T-cell (primary cell): ENCODE measurements around the gene U2AF2. TPM values are rescaled to one million over a fixed set of nuclear protein-coding genes. Genes with fewer than 3 reads are reported as not detected.

Source experiments
- ATAC-seq, 4 experiments: fragments of 200-7000 bp in 3 of 4; fragments of 150-1000 bp in 1 of 4; cut with Tn5 transposase; replicated peaks in 1 of 4; 1 replicate in 3 of 4; 2 replicates in 1 of 4; pipeline ENCODE4 v1.10.0; 2021; ENCODE audit warnings: moderate library complexity in 3 of 4, mild to moderate bottlenecking in 2 of 4, moderate number of reproducible peaks in 1 of 4
- CTCF ChIA-PET, 2 donors: fragments of 300-600 bp; sonication (Branson Sonifier 250); formaldehyde crosslinking; loops; one replicate each; lab custom pipeline; 2022; ENCODE audit warnings: antibody characterized with exemption in 2 of 2; lab: Charles Lee
- POLR2A ChIA-PET, 2 donors: fragments of 300-600 bp; sonication (Branson Sonifier 250); formaldehyde crosslinking; loops; one replicate each; lab custom pipeline; 2022; ENCODE audit warnings: antibody characterized with exemption in 2 of 2; lab: Charles Lee
- DNase-seq, 35 experiments: peaks; one replicate each; pipeline versions ENCODE4 v3.0.0 to v3.0.0-alpha.2; 2013 to 2023
- H3K27ac ChIP-seq: one replicate; pipeline ENCODE4 v1.5.1; 2013; ENCODE audit warnings: low read length
- H3K27me3 ChIP-seq, 2 experiments: replicated peaks in 1 of 2; 1 replicate in 1 of 2; 2 replicates in 1 of 2; pipeline versions ENCODE4 v1.6.1 to v1.7.0; 2013; ENCODE audit warnings: low read length in 1 of 2, mixed read lengths in 1 of 2; ENCODE audit not compliant: control insufficient read depth in 2 of 2, insufficient read depth in 2 of 2; ENCODE audit errors: extremely low read depth in 1 of 2
- H3K36me3 ChIP-seq, 2 donors: 1 replicate in 1 of 2; 2 replicates in 1 of 2; pipeline versions ENCODE4 v1.6.1 to v1.7.0; 2013; ENCODE audit warnings: low read length in 1 of 2; ENCODE audit not compliant: control insufficient read depth in 2 of 2, insufficient read depth in 1 of 2; ENCODE audit errors: extremely low read depth in 1 of 2
- H3K4me1 ChIP-seq, 2 experiments: 1 replicate in 1 of 2; 2 replicates in 1 of 2; pipeline versions ENCODE4 v1.6.1 to v1.7.0; 2013; ENCODE audit warnings: low read length in 2 of 2, mixed read lengths in 1 of 2; ENCODE audit not compliant: insufficient read depth in 2 of 2, control insufficient read depth in 1 of 2; ENCODE audit errors: extremely low read depth in 1 of 2
- H3K4me3 ChIP-seq, 2 donors: 1 replicate in 1 of 2; 2 replicates in 1 of 2; pipeline versions ENCODE4 v1.5.1 to v1.7.0; 2013; ENCODE audit warnings: mild to moderate bottlenecking in 2 of 2, low read length in 1 of 2, moderate library complexity in 1 of 2; ENCODE audit not compliant: control insufficient read depth in 1 of 2; ENCODE audit errors: extremely low read depth in 1 of 2
- H3K9me3 ChIP-seq: 2 replicates; pipeline ENCODE4 v1.7.0; 2013
- H3K27ac Mint-ChIP-seq, 2 donors: one replicate each; pipeline ENCODE4 v1.8.0; 2020 to 2021; ENCODE audit warnings: mild to moderate bottlenecking in 2 of 2, mixed read lengths in 2 of 2
- H3K27me3 Mint-ChIP-seq, 2 donors: one replicate each; pipeline ENCODE4 v1.8.0; 2021 to 2022; ENCODE audit warnings: mixed read lengths in 2 of 2
- H3K36me3 Mint-ChIP-seq: one replicate; pipeline ENCODE4 v1.8.0; 2021; ENCODE audit warnings: mixed read lengths
- H3K4me1 Mint-ChIP-seq, 3 donors: one replicate each; pipeline ENCODE4 v1.8.0; 2020 to 2022; ENCODE audit warnings: mixed read lengths in 3 of 3, mild to moderate bottlenecking in 1 of 3
- H3K4me3 Mint-ChIP-seq, 3 donors: one replicate each; pipeline ENCODE4 v1.8.0; 2020 to 2022; ENCODE audit warnings: mild to moderate bottlenecking in 3 of 3, mixed read lengths in 3 of 3, moderate library complexity in 3 of 3
- H3K9me3 Mint-ChIP-seq, 3 donors: one replicate each; pipeline ENCODE4 v1.8.0; 2020 to 2022; ENCODE audit warnings: mixed read lengths in 3 of 3
- WGBS: methylation state at CpG from one replicate; pipeline ENCODE4 v1.1.5; 2013; ENCODE audit warnings: missing lambda C conversion rate; ENCODE audit not compliant: insufficient coverage; 5-methylcytosine and 5-hydroxymethylcytosine counted together
- total RNA-seq, 35 experiments: library from RNA in 6 of 35; stranded (reverse) in 6 of 35; fragments of 120-200 nt in 1 of 35; gene quantifications; one replicate each; pipeline versions ENCODE4 v1.2.1 to v1.2.4 and lab custom pipeline; 2013 to 2026

Gene U2AF2
- total RNA-seq, 5 donors from 2014 or later (not counting 1 experiment from before 2014, with no cell fraction given), result 254 to 310 (median 303) TPM

DNA sequence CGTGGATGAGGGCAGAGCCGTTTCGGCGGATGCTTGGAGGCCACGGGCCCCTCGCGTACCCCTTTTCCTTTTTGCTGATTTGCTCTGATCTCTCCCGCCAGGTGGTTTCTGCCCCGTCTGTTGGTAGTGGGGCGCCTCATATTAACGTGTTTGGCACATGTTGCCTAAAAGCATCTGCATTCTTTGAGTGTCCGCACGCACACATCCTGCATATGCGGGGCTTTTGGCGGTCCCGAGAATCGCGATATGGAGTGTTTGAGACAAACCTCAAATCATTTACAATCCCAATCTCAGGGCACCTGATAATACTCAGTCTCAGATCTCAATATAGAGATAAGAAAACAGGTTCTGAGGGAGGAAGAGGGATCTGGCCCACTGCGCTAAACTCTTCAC, 809 bp downstream of the U2AF2 start:
- H3K27me3 Mint-ChIP-seq, result no peaks in the 10 kb centered on the region
- ATAC-seq (no peak), DNase-seq (no peak)
- peak overlapping the region; percentile 85 to 88 (median 87) for H3K4me3 Mint-ChIP-seq
- no peaks in the 10 kb centered on the region for H3K9me3 Mint-ChIP-seq
- Histone ChIP-seq H3K36me3 (peaks cover 5 to 33% of the 10 kb centered on the region in 2 donors), H3K9me3 (no peaks in the 10 kb centered on the region), H3K4me3 (peak overlapping the region; percentile 57 to 91), H3K4me1 (peaks cover 17 to 61% of the 10 kb centered on the region in 2 experiments), H3K27ac (peak overlapping the region; percentile 100), H3K27me3 (peaks cover 0 to under 1% of the 10 kb centered on the region in 2 experiments)
- H3K27ac Mint-ChIP-seq, result peak overlapping the region; percentile 95 to 96
- peaks cover 13% of the 10 kb centered on the region for H3K36me3 Mint-ChIP-seq
- ChIA-PET CTCF (no interaction called here), POLR2A (no interaction called here)
- H3K4me1 Mint-ChIP-seq, result peaks cover 43 to 55% (median 50%) of the 10 kb centered on the region in 3 donors
- WGBS, result 0% methylated on average over 8 of the region's 19 CpGs

DNA sequence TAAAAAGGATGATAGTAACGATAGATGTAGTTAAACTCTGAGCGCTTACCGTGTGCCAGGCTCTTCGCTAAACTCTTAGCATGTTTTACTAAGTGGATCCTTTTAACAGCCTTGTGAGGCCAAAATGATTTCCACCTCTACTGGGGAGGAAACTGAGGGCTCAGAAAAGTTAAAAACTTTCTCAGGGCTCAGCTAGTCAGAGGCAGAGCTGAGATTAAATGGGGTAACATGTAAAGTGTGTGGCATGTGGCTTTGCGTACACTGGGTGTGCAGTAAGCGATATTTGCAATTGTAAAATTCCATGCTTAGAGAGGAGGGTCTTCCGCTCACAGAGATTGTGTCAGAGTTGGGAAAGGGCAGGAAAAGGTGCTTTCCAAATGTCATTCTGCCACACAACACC, 1.7 kb downstream of the U2AF2 start:
- ATAC-seq (no peak), DNase-seq (no peak)
- peak overlapping the region; percentile 85 to 88 (median 87) for H3K4me3 Mint-ChIP-seq
- H3K4me1 Mint-ChIP-seq, result peaks cover 38 to 53% (median 50%) of the 10 kb centered on the region in 3 donors
- Histone ChIP-seq H3K36me3 (peaks cover 5 to 42% of the 10 kb centered on the region in 2 donors), H3K4me3 (peak overlapping the region; percentile 57 to 91), H3K27ac (peak overlapping the region; percentile 100), H3K27me3 (no peaks in the 10 kb centered on the region), H3K4me1 (peaks cover 17 to 67% of the 10 kb centered on the region in 2 experiments), H3K9me3 (no peaks in the 10 kb centered on the region)
- H3K27me3 Mint-ChIP-seq, result no peaks in the 10 kb centered on the region
- WGBS, result 38% methylated on average over 1 of the region's 7 CpGs
- CTCF ChIA-PET, result interaction anchor here in 1 of 2 donors (1.0 kb wide), 1 partner anchor 11 kb away, joined by 4 read pairs; no protein-coding TSS in a partner anchor
- H3K27ac Mint-ChIP-seq, result peak overlapping the region; percentile 95 to 96
- peaks cover 14% of the 10 kb centered on the region for H3K36me3 Mint-ChIP-seq
- POLR2A ChIA-PET, result interaction anchor here in 1 of 2 donors (1.0 kb wide), 1 partner anchor 15 kb away, joined by 3 read pairs; no protein-coding TSS in a partner anchor
- no peaks in the 10 kb centered on the region for H3K9me3 Mint-ChIP-seq

DNA sequence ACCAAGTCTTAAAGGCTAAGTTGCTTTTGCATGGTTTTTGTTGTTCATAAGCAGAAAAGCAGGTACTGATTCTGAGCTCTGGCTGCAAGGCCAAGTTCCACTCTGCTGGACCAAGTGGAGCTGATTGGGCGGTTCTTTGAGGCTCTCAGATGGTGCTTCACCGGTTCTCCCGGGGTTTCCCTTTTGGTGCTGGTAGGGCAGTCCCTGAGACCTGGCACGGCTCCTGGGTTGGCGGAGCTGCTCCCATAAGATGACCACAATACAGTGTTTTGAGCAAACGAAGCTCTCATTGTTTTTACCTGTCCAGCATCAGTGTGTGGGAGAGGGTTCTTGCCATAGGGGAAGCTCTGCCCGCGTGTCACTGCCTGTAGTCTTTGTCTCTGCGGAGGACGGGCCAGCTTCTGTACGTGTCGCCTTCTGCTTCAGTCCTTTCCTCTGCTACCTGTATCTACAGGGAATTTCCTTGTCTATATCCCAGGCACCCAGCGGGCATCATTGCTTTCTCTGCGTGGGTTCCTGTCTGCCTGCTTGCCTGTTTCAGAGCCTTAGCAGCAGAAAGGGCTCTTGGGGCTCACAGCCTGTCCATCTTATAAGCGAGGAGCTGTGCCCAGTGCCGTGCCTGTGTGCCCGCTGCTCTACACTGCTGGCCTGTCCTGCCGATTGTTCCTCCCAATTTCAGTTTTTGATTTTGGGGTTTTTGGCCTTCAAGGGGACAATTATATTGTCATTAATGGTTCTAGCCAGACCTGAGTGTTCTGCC, 2.3 kb downstream of the U2AF2 start:
- peaks cover 45 to 56% (median 47%) of the 10 kb centered on the region in 3 donors for H3K4me1 Mint-ChIP-seq
- POLR2A ChIA-PET, result interaction anchor here in 1 of 2 donors (1.0 kb wide), 1 partner anchor 14 kb away, joined by 3 read pairs; no protein-coding TSS in a partner anchor
- peak overlapping the region; percentile 67 to 69 for H3K27ac Mint-ChIP-seq
- no peak for ATAC-seq
- peaks cover 9 to 48% of the 10 kb centered on the region in 2 donors for H3K36me3 ChIP-seq
- peak overlapping the region; percentile 100 for H3K27ac ChIP-seq
- peaks cover 17 to 67% of the 10 kb centered on the region in 2 experiments for H3K4me1 ChIP-seq
- CTCF ChIA-PET, result interaction anchor here in 1 of 2 donors (1.0 kb wide), 1 partner anchor 11 kb away, joined by 4 read pairs; no protein-coding TSS in a partner anchor
- H3K27me3 Mint-ChIP-seq, result no peaks in the 10 kb centered on the region
- DNase-seq, result peak in 1 of 35 experiments; percentile 36
- no peaks in the 10 kb centered on the region for H3K9me3 ChIP-seq
- peak overlapping the region in 1 of 2 donors; percentile 57 for H3K4me3 ChIP-seq
- peak overlapping the region; percentile 85 to 88 (median 87) for H3K4me3 Mint-ChIP-seq
- no peaks in the 10 kb centered on the region for H3K27me3 ChIP-seq
- no peaks in the 10 kb centered on the region for H3K9me3 Mint-ChIP-seq
- peaks cover 20% of the 10 kb centered on the region for H3K36me3 Mint-ChIP-seq
- 23% methylated on average over 9 of the region's 18 CpGs for WGBS

DNA sequence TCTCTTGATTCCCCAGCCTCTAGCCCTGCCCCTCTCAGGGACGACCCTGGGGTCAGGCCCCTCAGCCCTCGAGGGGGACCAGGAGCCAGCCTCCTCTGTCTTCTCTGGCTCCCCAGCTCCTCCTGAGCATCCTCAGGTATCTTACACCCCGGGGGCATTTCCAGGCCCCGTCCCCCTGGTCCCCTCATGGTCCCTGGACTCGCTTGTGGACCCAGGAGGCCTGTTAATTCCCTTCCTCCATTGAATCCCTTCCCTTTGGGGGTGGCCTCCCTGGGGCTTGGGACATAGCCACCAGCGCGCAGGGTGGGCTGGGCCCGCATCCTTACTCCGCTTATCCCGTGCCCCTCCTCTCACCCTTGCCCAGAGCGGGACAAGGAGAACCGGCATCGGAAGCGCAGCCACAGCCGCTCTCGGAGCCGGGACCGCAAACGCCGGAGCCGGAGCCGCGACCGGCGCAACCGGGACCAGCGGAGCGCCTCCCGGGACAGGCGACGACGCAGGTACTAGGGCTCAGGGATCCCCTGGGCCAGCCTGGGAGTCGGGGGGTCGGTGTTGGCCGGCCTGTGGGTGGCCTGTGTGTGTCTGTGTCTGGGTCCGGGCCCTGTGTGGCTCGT, 4.1 kb downstream of the U2AF2 start:
- Histone ChIP-seq H3K27ac (peak overlapping the region; percentile 21), H3K4me1 (peaks cover 17 to 61% of the 10 kb centered on the region in 2 experiments), H3K9me3 (no peaks in the 10 kb centered on the region), H3K36me3 (peaks cover 9 to 65% of the 10 kb centered on the region in 2 donors), H3K4me3 (no peak overlapping the region), H3K27me3 (no peaks in the 10 kb centered on the region)
- H3K9me3 Mint-ChIP-seq, result no peaks in the 10 kb centered on the region
- H3K4me3 Mint-ChIP-seq, result peak overlapping the region in 1 of 3 donors; percentile 85
- DNase-seq, result no peak
- ATAC-seq, result no peak
- no peaks in the 10 kb centered on the region for H3K27me3 Mint-ChIP-seq
- WGBS, result 90% methylated on average over 29 of the region's 37 CpGs
- H3K27ac Mint-ChIP-seq, result no peak overlapping the region
- CTCF ChIA-PET, result no interaction called here
- H3K4me1 Mint-ChIP-seq, result peaks cover 55 to 64% (median 56%) of the 10 kb centered on the region in 3 donors
- peaks cover 35% of the 10 kb centered on the region for H3K36me3 Mint-ChIP-seq
- POLR2A ChIA-PET, result no interaction called here

DNA sequence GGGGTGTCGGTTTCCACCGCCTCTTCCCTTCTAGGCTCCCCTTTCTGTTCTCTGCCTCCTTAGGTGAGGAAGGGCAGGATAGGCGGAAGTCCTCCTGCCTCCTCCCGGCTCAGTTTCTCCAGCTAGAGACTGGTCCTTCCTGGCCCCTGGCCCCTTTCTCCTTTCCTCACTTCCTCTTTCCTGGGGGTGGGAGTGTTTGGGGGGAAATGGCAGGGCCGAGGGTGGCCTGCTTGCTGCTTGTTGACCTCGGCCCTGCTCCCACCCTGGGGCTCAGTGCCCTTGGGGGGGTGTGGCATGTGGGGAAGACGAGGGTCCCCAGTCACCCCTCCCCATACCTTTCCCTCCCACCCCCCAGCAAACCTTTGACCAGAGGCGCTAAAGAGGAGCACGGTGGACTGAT, 5.0 kb downstream of the U2AF2 start:
- H3K9me3 ChIP-seq, result no peaks in the 10 kb centered on the region
- peaks cover 55 to 69% (median 61%) of the 10 kb centered on the region in 3 donors for H3K4me1 Mint-ChIP-seq
- 100% methylated on average over 2 of the region's 9 CpGs for WGBS
- ChIA-PET CTCF (no interaction called here), POLR2A (no interaction called here)
- no peaks in the 10 kb centered on the region for H3K27me3 Mint-ChIP-seq
- H3K4me1 ChIP-seq, result peaks cover 17 to 61% of the 10 kb centered on the region in 2 experiments
- H3K4me3 Mint-ChIP-seq, result peak overlapping the region in 1 of 3 donors; percentile 85
- DNase-seq (no peak), ATAC-seq (no peak)
- no peaks in the 10 kb centered on the region for H3K9me3 Mint-ChIP-seq
- H3K27ac ChIP-seq, result no peak overlapping the region
- H3K27me3 ChIP-seq, result no peaks in the 10 kb centered on the region
- H3K36me3 Mint-ChIP-seq, result peaks cover 43% of the 10 kb centered on the region
- no peak overlapping the region for H3K4me3 ChIP-seq
- no peak overlapping the region for H3K27ac Mint-ChIP-seq
- peaks cover 9 to 74% of the 10 kb centered on the region in 2 donors for H3K36me3 ChIP-seq

DNA sequence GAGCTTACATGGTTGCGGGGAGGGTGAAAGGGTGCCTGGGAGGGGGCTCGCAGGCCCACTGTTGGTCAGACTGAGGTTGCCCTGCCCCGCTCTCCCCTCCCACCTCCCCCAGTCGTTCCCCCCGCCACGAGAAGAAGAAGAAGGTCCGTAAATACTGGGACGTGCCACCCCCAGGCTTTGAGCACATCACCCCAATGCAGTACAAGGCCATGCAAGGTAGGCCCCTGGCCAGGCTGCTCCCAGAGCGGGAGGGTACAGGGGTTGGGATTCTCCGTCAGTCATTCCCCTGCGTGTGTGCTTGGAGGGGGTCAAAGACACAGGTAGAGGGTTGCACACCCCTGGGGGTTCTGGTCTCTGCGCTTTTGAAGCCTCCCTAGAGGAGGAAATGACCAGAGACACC, 5.6 kb downstream of the U2AF2 start:
- POLR2A ChIA-PET, result no interaction called here
- peaks cover 55 to 70% (median 61%) of the 10 kb centered on the region in 3 donors for H3K4me1 Mint-ChIP-seq
- DNase-seq (no peak), ATAC-seq (no peak)
- no peak overlapping the region for H3K27ac Mint-ChIP-seq
- WGBS, result 94% methylated on average over 4 of the region's 12 CpGs
- H3K4me3 Mint-ChIP-seq, result no peak overlapping the region
- no peak overlapping the region for H3K4me3 ChIP-seq
- H3K4me1 ChIP-seq, result peaks cover 17 to 61% of the 10 kb centered on the region in 2 experiments
- no peaks in the 10 kb centered on the region for H3K9me3 Mint-ChIP-seq
- H3K9me3 ChIP-seq, result no peaks in the 10 kb centered on the region
- H3K27ac ChIP-seq, result no peak overlapping the region
- peaks cover 9 to 76% of the 10 kb centered on the region in 2 donors for H3K36me3 ChIP-seq
- CTCF ChIA-PET, result no interaction called here
- no peaks in the 10 kb centered on the region for H3K27me3 ChIP-seq
- H3K27me3 Mint-ChIP-seq, result no peaks in the 10 kb centered on the region
- H3K36me3 Mint-ChIP-seq, result peaks cover 45% of the 10 kb centered on the region
